Spinal cord (tissue), 10 donors: Measurements from ENCODE around the gene ADGRL3. TPM values are rescaled to one million over a fixed set of nuclear protein-coding genes. Genes with fewer than 3 reads are reported as not detected.

Source experiments
- DNase-seq, 6 donors: peaks; one replicate each; pipeline versions ENCODE4 v3.0.0 to v3.0.0-alpha.2; 2013 to 2015; ENCODE audit warnings: low spot score in 6 of 6, low read depth in 4 of 6
- H3K27ac ChIP-seq: one replicate; pipeline ENCODE4 v1.5.1; 2013; ENCODE audit warnings: low read depth, low read length, control low read depth
- H3K27me3 ChIP-seq: one replicate; pipeline ENCODE4 v1.6.1; 2013; ENCODE audit warnings: low read length; ENCODE audit not compliant: control insufficient read depth, insufficient read depth
- H3K36me3 ChIP-seq: one replicate; pipeline ENCODE4 v1.6.1; 2013; ENCODE audit warnings: low read length; ENCODE audit not compliant: control insufficient read depth, insufficient read depth
- H3K4me1 ChIP-seq: one replicate; pipeline ENCODE4 v1.6.1; 2013; ENCODE audit warnings: low read length; ENCODE audit not compliant: control insufficient read depth, insufficient read depth
- H3K4me3 ChIP-seq: one replicate; pipeline ENCODE4 v1.5.1; 2013; ENCODE audit warnings: low read depth, low read length, control low read depth
- H3K9me3 ChIP-seq: one replicate; pipeline ENCODE4 v1.6.1; 2013; ENCODE audit warnings: low read length; ENCODE audit not compliant: control insufficient read depth, insufficient read depth
- WGBS: methylation state at CpG from one replicate; pipeline ENCODE4 v1.1.5; 2013; ENCODE audit warnings: missing lambda C conversion rate; ENCODE audit not compliant: insufficient coverage; 5-methylcytosine and 5-hydroxymethylcytosine counted together
- polyA plus RNA-seq, 2 donors: library from polyadenylated mRNA; unstranded; fragments of 120-200 nt; gene quantifications; one replicate each; pipeline ENCODE4 v1.2.1, GENCODE V29; 2013; ENCODE audit not compliant: insufficient read length in 2 of 2
- total RNA-seq, 2 donors: library from RNA; depleted of rRNA in 1 of 2; stranded (reverse); fragments of 120-200 nt in 1 of 2; fragments of >200 nt in 1 of 2; gene quantifications; one replicate each; pipeline versions ENCODE4 v1.2.3 to v1.2.4, GENCODE V29; 2013 to 2014
- donor health status: healthy.

Gene ADGRL3
- total and polyA plus RNA-seq, 4 donors, result 76.2 to 220 (median 114) TPM

- Histone ChIP-seq H3K27me3 (no peaks in the 10 kb centered on the region), H3K9me3 (no peaks in the 10 kb centered on the region), H3K4me1 (no peaks in the 10 kb centered on the region), H3K27ac (no peak overlapping the region), H3K4me3 (no peak overlapping the region), H3K36me3 (no peaks in the 10 kb centered on the region)
- DNase-seq, result peak in 1 of 6 donors; percentile 54
- no CpG with 5 or more reads among the region's 8 CpGs for WGBS
These were observed 48.6 kb downstream of the ADGRL3 start for GRCh38 chr4:61248705-61249104.

- no peaks in the 10 kb centered on the region for H3K9me3 ChIP-seq
- 67% methylated on average over 4 of the region's 6 CpGs for WGBS
- no peak overlapping the region for H3K27ac ChIP-seq
These were observed 51.0 kb downstream of the ADGRL3 start for GRCh38 chr4:61251129-61251528.

GRCh38 chr4:61254406-61254805 lies 54.3 kb downstream of the ADGRL3 start:
- DNase-seq, result no peak
- Histone ChIP-seq H3K36me3 (no peaks in the 10 kb centered on the region), H3K4me3 (no peak overlapping the region), H3K27me3 (no peaks in the 10 kb centered on the region), H3K9me3 (no peaks in the 10 kb centered on the region), H3K4me1 (no peaks in the 10 kb centered on the region), H3K27ac (no peak overlapping the region)
- 69% methylated on average over 2 of the region's 3 CpGs for WGBS

More at GRCh38 chr4:61251129-61251528, 51.0 kb downstream of the ADGRL3 start:
- no peak for DNase-seq
- Histone ChIP-seq H3K4me1 (no peaks in the 10 kb centered on the region), H3K36me3 (no peaks in the 10 kb centered on the region), H3K4me3 (no peak overlapping the region), H3K27me3 (no peaks in the 10 kb centered on the region)

- H3K36me3 ChIP-seq, result no peaks in the 10 kb centered on the region
- no peaks in the 10 kb centered on the region for H3K9me3 ChIP-seq
- peak in 1 of 6 donors; percentile 75 for DNase-seq
- H3K4me3 ChIP-seq, result no peak overlapping the region
- H3K4me1 ChIP-seq, result no peaks in the 10 kb centered on the region
- no peaks in the 10 kb centered on the region for H3K27me3 ChIP-seq
- no peak overlapping the region for H3K27ac ChIP-seq
- no CpG with 5 or more reads among the region's 6 CpGs for WGBS
These were observed 73.1 kb downstream of the ADGRL3 start for GRCh38 chr4:61273233-61273632.

- no peaks in the 10 kb centered on the region for H3K36me3 ChIP-seq
- no CpG with 5 or more reads among the region's 1 CpG for whole genome bisulfite sequencing
- no peak overlapping the region for H3K4me3 ChIP-seq
- no peaks in the 10 kb centered on the region for H3K9me3 ChIP-seq
- no peaks in the 10 kb centered on the region for H3K4me1 ChIP-seq
- no peak for DNase-seq
- H3K27me3 ChIP-seq, result no peaks in the 10 kb centered on the region
- H3K27ac ChIP-seq, result no peak overlapping the region
These were observed 74.2 kb downstream of the ADGRL3 start for GRCh38 chr4:61274286-61274685.

- H3K4me1 ChIP-seq, result no peaks in the 10 kb centered on the region
- H3K4me3 ChIP-seq, result no peak overlapping the region
- no peaks in the 10 kb centered on the region for H3K36me3 ChIP-seq
- no peaks in the 10 kb centered on the region for H3K9me3 ChIP-seq
- DNase-seq, result no peak
- H3K27ac ChIP-seq, result no peak overlapping the region
- no peaks in the 10 kb centered on the region for H3K27me3 ChIP-seq
- WGBS, result no CpG with 5 or more reads among the region's 2 CpGs
These were observed 75.1 kb downstream of the ADGRL3 start for GRCh38 chr4:61275241-61275640.

GRCh38 chr4:61276029-61276428 lies 75.9 kb downstream of the ADGRL3 start:
- Histone ChIP-seq H3K27me3 (no peaks in the 10 kb centered on the region), H3K4me3 (no peak overlapping the region), H3K4me1 (no peaks in the 10 kb centered on the region), H3K9me3 (no peaks in the 10 kb centered on the region), H3K36me3 (no peaks in the 10 kb centered on the region), H3K27ac (no peak overlapping the region)
- WGBS, result 40% methylated on average over 1 of the region's 1 CpG
- no peak for DNase-seq

- Histone ChIP-seq H3K4me3 (no peak overlapping the region), H3K27ac (no peak overlapping the region), H3K27me3 (no peaks in the 10 kb centered on the region), H3K36me3 (no peaks in the 10 kb centered on the region), H3K9me3 (no peaks in the 10 kb centered on the region), H3K4me1 (no peaks in the 10 kb centered on the region)
- DNase-seq, result no peak
- WGBS, result 100% methylated on average over 1 of the region's 5 CpGs
These were observed 77.9 kb downstream of the ADGRL3 start for GRCh38 chr4:61277785-61278760.

GRCh38 chr4:61292322-61292721 lies 92.2 kb downstream of the ADGRL3 start:
- WGBS, result no CpG with 5 or more reads among the region's 3 CpGs
- no peak for DNase-seq
- H3K27ac ChIP-seq, result no peak overlapping the region

More at GRCh38 chr4:61292322-61292721, 92.2 kb downstream of the ADGRL3 start:
- no peaks in the 10 kb centered on the region for H3K36me3 ChIP-seq
- H3K9me3 ChIP-seq, result no peaks in the 10 kb centered on the region
- no peaks in the 10 kb centered on the region for H3K27me3 ChIP-seq
- H3K4me3 ChIP-seq, result no peak overlapping the region
- H3K4me1 ChIP-seq, result no peaks in the 10 kb centered on the region
